AG08395 (cell line): Measurements from ENCODE around the gene TMEM198.

Experiments
- DNase-seq: peaks from one replicate; pipeline ENCODE4 v3.0.0; 2012; ENCODE audit warnings: mixed read lengths, low spot score

The TMEM198 gene, protein sequence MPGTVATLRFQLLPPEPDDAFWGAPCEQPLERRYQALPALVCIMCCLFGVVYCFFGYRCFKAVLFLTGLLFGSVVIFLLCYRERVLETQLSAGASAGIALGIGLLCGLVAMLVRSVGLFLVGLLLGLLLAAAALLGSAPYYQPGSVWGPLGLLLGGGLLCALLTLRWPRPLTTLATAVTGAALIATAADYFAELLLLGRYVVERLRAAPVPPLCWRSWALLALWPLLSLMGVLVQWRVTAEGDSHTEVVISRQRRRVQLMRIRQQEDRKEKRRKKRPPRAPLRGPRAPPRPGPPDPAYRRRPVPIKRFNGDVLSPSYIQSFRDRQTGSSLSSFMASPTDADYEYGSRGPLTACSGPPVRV

DNA sequence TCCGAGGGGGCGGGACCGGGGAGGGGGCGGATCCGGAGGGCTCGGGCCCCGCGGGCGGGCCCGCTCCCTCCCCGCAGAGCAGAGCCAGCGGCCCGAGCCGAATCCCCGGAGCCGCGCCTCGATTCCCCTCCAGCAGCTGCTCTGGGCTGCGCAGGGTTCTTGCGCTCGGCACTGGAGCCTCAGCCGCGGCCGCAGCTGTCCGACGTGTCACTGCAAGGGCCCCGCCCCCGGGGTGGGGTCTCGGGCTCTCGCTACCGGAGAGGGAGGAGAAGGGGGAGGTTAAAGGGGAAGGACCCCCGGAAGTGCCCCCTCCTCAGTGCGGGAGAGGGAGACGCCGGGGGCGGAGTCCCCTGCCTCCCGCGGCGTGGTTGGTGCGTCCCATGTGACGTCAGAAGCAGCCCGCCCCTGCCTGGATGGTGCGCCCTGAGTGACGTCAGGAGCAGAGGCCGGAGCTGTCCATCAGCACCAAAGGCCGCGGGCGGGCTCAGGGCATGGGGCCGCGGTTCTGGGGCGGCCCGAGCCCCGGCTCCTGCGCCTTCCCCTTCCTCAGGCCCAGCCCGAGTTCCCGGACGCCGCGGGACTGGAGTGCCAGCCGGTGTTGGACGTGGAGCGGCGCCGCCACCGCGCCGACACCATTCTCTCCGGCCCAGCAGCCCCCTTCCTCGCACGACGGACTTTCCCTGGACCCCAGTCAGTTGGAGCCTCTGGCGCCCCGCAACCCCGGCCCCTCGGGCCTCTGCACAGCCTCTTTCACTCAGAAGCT is at the start of gene TMEM198, which contains the start of gene CHPF:
Gene TMEM198, plus strand, starts transcription at position 433 of the 763 bp plus-strand sequence. CDS start 700 bp downstream, outside the sequence.
Gene CHPF, minus strand, starts transcription at position 214 of the 763 bp plus-strand sequence. CDS start 271 bp downstream, outside the sequence.
- peak; percentile 99 for DNase-seq

DNA sequence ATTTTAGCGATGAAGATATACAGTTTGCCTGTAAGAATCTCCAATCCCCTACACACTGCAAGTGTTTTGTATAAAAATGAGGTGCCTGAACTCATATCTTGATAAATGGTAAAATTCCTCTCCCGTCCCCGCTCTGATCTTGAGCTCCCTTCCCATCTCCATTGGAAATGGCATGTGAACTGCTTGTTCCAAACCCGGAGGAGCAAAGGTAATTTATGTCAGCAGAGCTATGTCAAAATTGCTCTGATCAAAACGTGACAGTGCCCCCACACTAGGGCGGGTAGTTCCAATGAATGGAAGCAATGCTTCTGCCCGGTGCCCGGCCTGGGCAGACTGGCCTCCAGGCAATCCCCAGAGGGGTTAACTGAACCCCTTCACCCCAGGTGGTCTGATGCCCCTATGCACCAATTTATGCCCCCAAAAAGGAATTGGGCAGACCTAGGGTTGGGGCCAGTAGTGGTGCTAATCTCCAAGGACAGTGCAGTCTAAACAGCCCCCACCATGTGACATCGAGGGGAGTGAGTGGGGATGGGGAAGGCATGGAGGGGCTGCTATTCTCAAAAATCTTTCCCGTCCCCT is 48.8 kb upstream of the TMEM198 start:
- no peak for DNase-seq

DNA sequence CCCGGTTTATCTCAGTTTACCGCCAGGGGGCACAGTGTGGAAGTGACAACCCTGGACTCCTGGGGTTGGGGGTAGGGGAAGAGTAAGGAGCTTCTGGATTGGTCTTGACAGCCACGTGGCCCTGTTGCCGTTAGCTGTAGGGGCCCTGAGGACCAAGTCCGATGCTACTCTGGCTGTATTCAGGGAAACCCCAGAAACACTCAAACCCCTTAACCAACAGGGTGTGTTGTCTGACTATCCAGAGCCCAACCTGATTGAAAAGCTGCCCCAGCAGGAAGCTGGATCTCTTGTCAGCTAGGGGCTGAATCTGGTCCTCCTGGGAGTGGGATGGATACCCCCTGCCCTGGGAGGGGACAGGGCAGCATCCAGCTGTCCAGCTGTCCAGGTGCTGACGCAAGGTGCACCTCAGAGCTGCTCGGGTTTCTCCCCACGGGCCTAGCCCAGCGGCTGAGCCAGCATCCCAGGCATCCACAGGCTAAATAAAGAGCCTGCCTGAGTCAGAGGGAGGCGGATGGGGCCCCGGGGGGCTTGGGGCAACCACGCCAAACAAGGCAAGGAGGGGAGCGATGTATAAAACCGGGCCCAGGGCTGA is 48.2 kb upstream of the TMEM198 start:
- DNase-seq = peak; percentile 87

DNA sequence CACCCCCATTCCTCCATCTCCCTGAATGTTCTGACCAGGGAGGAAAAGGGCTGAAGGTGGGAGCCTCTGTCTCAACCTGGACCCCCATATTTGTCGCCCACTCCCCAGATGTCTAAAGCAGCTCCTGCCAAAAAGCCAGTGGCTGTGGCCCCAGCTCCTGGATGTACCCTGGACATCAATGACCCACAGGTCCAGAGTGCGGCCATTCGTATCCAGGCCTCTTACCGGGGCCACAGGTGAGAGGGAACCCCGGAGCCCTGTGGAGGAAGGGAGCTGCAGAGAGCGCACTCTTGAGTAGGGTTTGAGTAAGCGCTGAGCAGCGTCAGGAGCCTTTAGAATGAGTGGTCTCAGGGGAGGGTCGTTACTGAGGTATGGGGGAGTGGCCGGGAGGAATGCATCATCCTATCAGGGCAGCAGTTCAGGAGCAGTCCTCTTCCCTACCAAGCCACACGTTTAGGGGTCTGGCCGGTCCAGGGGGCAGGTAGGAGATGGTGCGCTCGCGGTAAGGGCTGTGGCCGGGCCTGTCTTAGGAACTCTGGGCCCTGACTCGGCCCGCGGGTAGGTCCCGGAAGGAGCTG is 47.5 kb upstream of the TMEM198 start:
- DNase-seq = no peak

DNA sequence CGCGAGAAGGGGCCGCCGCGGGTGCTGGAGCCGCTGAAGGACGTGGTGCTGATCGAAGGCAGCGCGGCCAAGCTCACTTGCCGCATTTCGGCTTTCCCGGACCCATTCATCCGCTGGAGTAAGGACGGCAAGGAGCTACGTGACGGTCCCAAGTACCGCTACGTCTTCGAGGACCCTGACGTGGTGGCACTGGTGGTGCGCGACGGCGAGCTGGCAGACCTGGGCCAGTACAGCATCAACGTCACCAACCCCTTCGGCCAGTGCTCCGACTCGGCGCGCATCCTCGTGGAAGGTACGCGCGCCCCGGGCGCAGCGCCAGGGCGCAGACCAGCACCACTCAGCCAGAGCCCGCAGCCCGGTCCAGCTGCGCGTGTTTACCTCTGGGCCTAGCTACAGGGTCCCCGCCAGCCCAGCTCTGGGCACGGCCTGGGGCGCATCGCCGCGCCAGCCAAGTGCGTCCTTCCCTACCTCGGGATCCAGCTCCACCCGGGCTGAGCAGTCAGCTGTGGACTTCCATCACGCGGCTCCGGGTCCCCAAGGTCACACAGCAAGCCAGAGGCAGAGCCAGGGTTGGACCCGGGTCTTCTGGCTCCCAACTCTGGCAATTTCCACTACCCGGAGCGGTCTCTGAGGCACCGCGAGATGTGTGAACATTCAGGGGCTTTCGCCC is 46.9 kb upstream of the TMEM198 start:
- DNase-seq = no peak

DNA sequence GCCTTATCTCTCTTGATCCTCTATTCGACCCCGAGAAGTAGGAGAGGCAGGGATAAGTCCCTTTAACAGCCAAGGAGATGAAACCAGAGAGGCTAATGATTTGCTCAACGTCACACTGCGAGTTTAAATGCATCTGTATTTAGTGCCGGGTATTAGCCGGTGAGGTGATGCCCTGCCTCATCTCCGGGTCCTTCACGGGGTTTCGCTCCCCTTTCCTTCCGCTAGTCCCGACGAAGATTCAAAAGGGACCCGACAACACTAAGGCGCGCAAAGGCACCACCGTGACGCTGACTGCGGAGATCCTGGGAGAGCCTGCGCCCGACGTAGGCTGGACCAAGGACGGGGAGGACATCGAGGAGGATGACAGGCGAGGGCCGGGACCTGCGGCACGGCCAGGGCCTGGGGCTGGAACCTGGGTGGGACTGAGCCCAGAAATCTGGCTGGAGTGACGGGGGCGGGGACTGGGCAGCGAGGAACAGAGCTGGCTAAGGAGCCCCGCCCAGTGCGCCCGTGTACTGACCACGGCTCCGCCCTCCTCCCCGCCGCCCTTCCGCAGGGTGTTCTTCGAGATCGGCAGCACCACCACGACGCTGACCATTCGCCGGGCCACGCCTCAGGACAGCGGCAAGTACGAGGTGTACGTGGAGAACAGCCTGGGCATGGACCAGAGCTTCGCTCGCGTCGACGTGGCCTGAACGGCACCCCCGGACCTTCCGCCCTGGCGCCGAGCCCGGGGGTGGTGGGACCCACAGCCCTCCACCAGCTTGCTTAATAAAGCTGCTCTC is 46.1 kb upstream of the TMEM198 start:
- DNase-seq = peak; percentile 92

DNA sequence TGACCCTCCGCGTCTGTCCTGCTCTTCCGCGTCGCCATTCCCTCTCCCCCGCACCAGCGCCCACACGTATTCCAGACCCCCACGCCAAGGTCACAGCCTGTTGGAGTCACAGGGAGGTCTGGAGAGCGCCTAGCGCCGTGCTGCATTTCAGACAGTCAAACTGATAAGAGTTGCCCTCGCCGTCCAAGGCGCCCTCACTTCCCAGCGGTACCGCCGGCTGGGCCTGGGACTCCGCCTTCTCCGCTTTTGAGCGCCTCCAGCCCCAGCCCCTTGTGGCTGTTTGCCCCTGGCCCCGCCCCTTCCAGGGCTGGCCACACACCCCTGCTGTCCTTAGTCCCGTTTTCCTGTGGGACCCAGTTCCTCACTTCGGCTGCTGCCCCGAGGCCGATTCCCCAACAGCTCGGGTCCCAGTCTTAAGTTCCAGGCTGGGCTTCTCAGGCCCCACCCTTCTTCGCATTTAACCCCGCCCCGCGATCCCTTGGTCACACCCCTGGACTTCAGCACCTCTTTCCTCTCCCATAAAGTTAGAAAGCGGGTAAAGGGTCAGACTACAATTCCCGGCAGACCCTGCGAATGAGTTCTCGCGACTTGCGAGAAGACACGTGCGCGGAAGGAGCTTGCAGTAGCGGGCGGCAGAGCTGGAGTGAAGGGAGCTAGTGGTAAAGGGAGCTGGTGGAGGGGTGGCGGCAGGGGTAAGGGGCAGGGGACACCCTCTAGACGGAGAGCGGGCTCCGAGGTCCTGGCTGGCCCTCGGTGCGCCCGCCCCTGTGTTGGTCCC is 45.4 kb upstream of the TMEM198 start, which contains the start of gene GMPPA:
Gene GMPPA, plus strand, starts transcription at position 612 of the 778 bp plus-strand sequence. CDS start 1,085 bp downstream, outside the sequence.
- peak; percentile 98 for DNase-seq

DNA sequence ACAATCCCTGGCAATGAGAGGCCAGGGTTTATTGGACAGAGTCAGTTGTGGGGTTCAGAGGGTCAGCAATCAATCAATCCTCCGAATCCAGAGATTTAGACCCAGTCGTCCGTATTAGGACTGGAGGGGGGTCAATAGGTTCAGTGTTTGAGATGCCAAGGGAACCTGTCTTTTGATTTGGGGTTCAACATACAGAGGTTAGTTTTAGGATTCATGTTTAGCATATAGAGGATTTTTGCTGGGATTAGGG is 44.8 kb upstream of the TMEM198 start:
- DNase-seq = no peak

DNA sequence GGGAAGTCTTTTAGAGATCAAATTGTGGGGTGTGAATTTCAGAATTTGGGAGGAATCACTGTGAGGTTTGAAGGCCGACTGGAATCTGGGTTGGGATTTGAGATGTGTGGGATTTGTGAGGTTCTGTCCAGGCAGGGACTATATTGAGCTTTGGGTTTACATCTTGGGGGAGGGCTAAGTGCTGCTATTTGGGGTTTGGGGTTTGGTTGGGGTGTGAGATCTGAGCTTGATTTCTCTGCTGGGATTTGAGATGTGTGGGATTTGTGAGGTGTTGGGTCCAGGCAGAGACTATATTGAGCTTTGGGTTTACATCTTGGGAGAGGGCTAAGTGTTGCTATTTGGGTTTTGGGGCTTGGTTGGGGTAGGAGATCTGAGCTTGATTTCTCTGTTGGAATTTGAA is 44.3 kb upstream of the TMEM198 start:
- no peak for DNase-seq

DNA sequence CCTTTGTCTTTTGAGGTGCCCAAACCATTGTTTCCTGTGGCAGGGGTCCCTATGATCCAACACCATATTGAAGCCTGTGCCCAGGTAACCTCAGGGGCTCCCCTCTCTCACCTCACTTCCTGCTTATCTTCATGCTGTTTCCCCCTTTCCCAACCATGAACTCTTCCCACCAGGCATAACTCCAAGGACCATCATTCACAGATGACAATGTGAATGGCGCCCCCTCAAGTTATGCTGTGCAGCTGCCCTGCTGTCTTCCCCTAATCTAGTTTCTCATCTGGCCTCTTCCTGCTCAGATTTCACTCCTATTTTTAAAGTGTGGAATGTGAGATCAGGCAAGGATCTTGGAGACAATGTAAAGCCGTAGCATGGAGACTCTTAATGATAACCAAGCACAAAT is 43.7 kb upstream of the TMEM198 start:
- no peak for DNase-seq

DNA sequence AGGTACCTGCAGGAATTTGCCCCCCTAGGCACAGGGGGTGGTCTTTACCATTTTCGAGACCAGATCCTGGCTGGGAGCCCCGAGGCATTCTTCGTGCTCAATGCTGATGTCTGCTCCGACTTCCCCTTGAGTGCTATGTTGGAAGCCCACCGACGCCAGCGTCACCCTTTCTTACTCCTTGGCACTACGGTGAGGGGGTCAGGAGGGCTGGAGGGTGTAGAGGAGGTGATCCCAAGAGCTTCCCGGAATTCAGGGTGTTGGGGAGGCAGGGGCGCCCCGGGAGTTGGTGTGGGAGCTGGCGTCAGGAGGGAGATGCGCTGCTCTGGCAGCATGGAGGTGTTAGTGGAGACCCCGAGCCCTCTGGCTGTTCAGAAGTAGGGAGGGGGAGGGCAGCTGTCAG is 42.0 kb upstream of the TMEM198 start:
- no peak for DNase-seq

DNA sequence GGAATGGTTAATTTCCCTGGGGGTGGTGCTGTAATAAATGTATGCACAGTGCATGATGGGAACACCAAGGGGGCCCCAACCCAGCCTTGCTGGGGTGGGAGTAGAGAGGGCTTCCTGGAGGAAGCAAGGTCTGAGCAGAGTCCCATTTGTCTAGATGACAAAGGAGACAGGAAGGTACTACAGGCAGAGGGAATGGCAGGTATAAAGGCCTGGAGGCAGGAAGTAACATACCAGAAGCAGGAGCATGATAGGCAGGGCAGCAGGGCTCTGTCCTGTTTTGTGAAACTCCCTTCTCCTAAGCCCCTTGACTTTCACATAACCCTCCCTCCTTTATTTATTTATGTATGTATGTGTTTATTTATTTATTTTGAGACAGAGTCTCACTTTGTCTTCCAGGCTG is 41.2 kb upstream of the TMEM198 start:
- no peak for DNase-seq

DNA sequence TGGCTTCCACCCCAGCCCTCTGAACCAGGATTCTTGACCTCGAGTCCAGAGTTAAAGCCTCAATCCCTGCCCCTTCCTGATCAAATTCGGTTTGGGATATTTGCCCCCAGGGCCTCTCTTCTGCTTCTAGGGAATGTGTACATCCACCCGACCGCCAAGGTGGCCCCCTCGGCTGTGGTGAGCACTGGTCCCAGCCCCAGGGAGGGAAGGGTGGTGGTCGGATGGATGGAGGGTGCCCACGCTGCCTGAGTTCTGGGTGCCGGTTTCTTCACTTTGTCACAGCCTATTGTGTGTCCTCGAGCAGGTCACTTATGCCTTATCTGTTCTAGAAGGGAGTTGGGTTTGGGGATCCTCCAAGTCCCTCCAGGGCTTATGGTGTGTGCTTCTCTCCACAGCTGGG is 38.2 kb upstream of the TMEM198 start:
- DNase-seq = no peak

DNA sequence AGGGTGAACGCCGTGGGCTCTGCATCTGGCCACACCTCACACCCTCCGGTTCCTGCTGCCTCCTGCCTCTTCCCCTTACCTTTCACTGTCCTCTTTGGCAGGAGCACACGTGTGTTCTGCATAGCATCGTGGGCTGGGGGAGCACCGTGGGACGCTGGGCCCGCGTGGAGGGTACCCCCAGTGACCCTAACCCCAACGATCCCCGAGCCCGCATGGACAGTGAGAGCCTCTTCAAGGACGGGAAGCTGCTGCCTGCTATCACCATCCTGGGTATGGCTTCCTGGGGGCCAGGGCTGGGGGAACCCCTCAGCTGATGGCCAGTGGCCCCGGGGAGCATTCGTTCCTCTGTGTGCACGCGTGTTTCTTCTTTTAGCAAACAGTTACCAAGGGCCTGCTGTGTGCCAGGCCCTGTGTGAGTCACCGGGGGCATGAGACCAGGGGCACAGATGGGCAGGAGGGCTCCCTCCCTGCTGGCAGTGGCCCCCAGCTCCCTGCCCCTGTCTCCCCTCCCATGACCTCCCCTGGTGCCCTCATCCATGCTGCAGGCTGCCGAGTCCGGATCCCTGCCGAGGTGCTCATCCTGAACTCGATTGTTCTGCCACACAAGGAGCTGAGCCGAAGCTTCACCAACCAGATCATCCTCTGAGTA is 37.6 kb upstream of the TMEM198 start:
- no peak for DNase-seq

DNA sequence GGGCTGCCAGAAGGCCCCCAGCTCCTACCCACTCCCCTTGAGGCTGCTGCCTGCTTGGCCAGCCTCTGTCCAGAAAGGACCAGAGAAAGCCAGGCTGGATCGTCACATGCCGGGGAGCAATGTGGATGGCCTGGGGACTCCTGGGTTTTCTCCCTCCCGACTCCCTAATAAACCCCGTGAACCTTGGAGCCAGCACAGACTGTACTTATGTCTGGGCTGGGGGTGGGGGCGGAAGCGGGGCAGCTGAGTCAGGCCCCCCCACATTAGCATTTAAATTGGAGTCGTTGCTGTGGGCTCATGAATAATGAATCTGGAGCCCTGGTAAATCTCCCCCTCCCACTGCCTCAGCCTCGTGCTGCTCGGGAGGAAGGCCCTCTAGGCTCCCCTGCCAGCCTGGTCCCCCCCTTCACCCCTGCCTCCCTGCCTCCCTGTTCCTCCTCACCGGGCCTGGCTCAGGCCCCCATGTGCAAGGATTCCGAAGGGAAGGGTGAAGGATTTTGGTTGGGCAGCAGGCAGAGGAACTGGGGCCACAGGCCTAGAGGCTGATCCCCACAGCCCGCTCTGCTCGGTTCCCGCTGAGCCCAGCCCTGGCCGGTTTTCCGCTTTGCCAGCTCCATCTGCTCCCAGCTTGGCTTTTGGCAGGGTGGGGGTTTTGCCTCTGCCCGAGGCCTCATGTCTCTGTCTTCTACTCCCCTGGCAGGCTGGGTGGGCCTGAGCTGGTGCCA is 36.9 kb upstream of the TMEM198 start:
- no peak for DNase-seq

DNA sequence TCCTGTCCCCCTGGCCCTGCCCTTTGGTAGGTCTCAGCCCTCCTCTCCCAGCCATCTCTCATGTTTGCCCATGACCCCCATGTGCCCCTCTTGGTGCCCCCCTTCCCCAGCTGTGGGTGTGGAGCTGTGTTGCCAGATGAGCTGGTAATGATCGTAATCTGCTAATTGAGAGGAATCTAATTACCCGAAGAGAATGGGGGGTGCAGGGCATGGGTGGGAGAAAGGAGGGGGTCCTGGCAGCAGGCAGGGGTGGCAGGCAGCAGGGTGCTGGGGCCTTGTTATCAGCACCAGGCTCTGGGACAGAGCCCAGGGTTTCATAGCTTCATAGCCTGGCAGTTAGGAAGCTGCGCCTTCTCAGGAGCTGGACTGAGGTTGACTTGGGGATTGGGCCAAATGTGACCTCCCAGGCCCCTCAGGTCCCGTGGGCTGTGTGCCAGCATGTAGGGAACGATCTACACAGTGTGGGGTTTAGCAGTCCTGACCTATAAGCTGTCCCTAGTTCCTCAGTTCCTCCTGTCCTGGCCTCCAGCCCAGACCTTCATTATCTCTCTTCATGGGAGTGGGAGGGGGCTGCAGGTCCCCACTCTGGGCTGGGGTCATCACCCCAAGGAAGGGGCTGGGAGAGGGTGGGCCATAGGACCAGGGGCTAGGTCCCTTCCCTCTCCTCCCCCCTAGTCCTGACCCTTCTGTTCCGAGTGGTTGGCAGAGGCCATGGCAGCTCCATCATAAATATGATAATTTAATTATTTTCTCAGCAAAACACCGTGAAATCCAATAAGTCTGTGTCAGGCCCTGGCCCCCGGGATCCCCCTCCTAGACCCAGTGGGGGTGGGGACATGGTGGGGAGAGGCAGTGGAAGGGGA is 36.0 kb upstream of the TMEM198 start:
- DNase-seq = no peak

DNA sequence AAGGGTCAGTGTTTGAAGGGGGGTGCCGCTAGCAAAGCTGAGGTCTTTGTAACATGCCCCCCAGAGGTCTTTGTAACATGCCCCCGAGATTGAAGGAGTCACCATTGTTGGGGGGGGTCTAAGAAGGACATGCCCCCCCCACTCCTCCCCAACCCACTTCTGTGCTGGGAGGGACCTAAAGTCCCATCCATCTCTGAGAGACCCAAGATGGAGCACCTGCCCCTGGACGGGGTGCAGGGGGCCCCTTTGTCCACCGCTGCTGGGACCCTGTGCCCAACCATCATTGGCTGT is 35.4 kb upstream of the TMEM198 start:
- no peak for DNase-seq
